Activated gamma-delta T cell (primary cell): ENCODE results near the gene HUNK.
"Not testable (repeated sequence)": the region's sequence is repeated elsewhere in the genome, so short reads cannot be mapped to it uniquely, and the experiment has no call there.

Experiments
- DNase-seq: peaks from one replicate; lab custom pipeline; 2025; lab: John Stamatoyannopoulos, UW

HUNK gene

GRCh38 chr21:31870472-31871193, 2.2 kb upstream of the HUNK start:
- no peak for DNase-seq

- not testable (repeated sequence) for DNase-seq
These were observed 1.4 kb upstream of the HUNK start for GRCh38 chr21:31871371-31871770.

GRCh38 chr21:31872072-31872451, 758 bp upstream of the HUNK start:
- no peak for DNase-seq

- no peak for DNase-seq
These were observed 465 bp downstream of the HUNK start for GRCh38 chr21:31873275-31873695.

- no peak for DNase-seq
These were observed 1.1 kb downstream of the HUNK start for GRCh38 chr21:31873696-31874599.

DNA sequence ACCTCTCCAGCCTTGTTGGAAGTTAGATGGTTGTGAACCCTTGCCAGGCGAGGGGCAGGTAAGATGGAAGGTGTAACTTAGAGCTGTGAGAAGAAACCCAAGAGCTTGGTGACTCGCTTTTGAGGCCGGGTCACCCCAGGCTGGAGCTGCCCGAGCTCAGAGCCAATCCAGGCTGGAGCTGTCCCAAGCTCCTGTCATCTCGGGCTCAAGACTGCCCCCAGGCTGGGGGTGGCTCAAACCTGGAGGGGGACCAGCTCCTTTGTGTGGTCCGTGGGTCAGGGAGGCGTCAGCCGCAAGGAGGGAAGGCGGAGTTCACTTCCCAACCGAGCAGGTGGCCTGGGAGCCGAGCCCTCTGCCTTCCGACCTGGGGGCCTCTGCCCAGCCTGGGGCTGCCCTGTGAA, 2.0 kb downstream of the HUNK start:
- no peak for DNase-seq

DNA sequence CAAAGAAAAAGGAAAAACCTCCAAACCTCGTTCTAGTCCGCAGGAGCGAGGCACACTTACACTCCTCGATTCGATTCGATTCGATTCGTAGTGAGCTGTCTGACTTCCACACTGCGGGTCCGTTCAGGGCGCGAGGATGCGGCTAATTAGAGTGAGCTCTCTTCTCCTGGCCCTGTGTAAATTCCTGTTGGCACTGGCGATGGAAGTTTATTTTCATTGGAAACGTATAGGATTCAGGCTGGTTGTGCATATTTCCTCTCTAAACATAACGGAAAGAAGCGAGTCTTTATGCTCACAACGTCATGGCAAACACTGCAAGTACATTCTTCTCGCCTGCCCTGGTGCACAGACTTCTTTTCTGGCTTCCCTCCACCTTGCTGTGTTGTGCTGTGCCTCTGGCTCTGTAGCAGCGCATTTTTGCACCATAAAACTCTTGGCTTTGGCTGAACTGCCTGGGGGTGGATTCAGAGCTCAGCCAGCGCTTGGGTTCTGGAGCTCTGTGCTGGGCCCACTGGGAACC, 2.7 kb downstream of the HUNK start:
- no peak for DNase-seq

- DNase-seq = no peak
These were observed 4.7 kb downstream of the HUNK start for GRCh38 chr21:31877463-31877957.

- no peak for DNase-seq
These were observed 6.0 kb downstream of the HUNK start for GRCh38 chr21:31878831-31879230.

GRCh38 chr21:31879241-31879650, 6.4 kb downstream of the HUNK start:
- no peak for DNase-seq

- DNase-seq = no peak
These were observed 7.1 kb downstream of the HUNK start for GRCh38 chr21:31879911-31880310.

GRCh38 chr21:31880816-31881215, 8.0 kb downstream of the HUNK start:
- no peak for DNase-seq

DNA sequence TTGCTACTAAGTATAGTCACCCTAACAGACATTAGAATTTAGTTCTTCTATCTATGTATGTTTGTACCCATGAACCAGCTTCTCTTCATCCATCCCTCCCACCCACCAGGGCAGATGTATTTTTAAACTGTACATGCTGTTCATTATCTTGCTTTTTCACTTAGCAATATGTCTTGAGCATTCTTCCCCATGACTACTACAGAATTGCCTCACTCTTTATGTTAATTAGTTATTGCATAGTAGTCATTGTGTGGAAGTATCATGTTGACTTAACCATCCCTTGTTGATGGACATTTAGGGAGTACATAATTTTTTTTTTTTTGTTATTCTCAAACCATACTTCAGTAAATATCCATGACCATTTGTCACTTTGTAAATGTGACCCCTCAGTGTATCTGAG, 9.9 kb downstream of the HUNK start:
- no peak for DNase-seq

GRCh38 chr21:31885146-31885545, 12.3 kb downstream of the HUNK start:
- DNase-seq = no peak

GRCh38 chr21:31886915-31887314, 14.1 kb downstream of the HUNK start:
- DNase-seq = no peak

- DNase-seq = no peak
These were observed 14.6 kb downstream of the HUNK start for GRCh38 chr21:31887391-31887841.

DNA sequence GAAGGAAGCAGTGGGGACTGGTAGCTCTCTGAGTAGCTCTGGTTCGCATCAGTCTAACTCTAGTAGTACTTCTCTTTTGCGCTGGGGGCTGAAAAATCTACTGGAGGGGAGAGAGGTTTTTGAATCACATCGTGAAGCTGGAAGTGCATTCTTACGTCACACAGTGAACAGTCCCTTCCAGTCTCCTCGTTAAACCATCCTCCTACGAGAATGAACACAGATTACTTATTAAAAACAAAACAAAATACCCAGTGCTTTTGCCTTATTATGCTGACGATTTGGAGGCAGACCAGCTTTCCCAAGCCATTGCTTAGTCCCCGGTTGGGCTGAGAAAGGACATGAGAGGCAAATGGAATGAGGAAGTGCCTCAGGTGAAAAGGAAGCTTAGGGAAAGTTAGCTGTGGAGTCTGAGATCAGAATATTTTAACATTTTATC, 16.1 kb downstream of the HUNK start:
- no peak for DNase-seq

GRCh38 chr21:31889460-31889859, 16.6 kb downstream of the HUNK start:
- DNase-seq = no peak

- no peak for DNase-seq
These were observed 19.9 kb downstream of the HUNK start for GRCh38 chr21:31892686-31893085.

DNA sequence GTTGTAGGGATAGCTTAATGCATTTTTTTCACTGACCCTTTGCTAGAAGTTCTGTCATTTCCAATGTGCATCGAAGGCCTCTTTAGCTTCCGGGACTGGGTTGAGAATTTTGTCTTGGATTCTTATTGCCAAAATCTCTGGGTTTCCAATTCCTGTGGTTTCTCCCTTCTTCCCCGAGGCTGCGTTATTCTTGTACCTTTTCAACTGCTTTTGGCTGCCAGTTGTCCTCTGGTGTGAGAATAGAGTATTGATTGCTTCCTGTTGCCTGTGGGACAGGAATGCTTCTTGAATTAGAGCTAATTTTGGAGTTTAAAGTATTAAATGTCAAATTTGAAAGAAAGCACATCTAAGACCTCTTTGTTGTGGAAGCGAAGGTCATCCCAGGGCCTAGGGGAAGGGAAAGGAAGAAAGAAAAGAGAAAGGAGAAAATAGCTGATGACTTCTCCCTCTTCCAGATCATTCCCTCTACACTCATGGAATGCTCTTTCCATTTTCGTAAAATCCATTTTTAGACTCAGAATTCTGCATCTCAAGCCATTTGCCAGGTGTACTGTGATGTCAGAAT, 21.1 kb downstream of the HUNK start:
- no peak for DNase-seq

GRCh38 chr21:31894457-31894856, 21.6 kb downstream of the HUNK start:
- no peak for DNase-seq
